CMK (cell line): Measurements from ENCODE around the gene ECI1.

ENCODE experiments used
- DNase-seq: peaks from one replicate; pipeline ENCODE4 v3.0.0-alpha.2; 2010; ENCODE audit warnings: low read depth

The ECI1 gene

GRCh38 chr16:2195322-2196161 lies 55.8 kb downstream of the ECI1 start:
- DNase-seq = no peak

DNA sequence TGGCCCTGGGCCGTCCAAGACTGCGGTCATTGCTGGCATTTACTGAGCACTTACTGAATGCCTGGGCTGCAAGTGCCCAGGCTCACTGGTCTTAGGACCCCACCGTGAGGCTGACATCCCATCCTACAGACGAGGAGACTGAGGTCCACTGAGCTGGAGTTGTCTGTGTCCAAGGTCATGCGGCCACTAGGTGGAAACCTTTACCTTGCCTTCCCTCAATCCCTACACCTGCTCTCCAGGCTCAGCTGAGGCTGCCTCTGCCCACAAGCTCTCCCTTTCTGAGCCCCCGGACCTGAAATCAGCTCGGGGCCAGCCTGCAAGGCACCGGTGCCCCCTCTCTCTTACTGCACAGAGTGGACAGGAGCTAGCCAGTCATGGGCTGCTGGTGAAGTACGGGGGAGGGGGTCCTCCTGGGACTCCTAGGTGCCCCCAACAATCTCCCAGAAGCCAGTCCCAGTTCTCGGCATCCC lies 56.5 kb downstream of the ECI1 start:
- no peak for DNase-seq

DNA sequence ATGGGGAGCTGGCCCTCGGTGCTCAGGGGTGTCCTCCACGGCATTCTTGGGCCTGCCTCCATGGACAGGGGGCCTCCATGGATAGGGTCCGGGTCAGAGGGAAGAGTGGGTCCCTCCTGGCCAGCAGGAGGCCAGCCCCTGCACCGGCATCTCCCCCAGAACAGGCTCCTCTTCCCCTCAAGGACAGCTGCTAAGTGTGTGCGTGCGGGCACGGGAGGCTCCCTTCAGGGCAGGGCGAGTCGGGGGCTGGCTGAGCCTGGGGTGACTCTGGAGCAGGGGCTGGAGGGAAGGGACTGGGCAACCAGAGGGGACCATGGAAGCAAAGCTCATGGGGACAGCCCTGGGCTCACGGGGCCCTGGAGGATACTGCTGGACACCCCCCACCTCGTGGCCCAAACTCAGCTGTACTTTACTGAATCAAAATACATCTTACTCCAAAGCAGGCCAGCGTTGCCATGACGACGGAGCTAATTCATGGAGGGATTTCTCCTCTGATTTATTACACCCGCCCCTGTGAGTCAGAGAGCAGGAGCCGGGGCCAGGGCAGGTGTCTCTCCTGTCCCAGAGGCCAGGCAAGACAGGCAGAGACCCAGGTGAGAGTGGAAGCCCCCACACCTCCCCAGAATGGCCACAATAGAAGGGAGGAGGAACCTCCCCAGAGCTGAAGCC lies 57.1 kb downstream of the ECI1 start:
- DNase-seq = no peak

- no peak for DNase-seq
These were observed 60.0 kb downstream of the ECI1 start for GRCh38 chr16:2191446-2191706.

- DNase-seq = no peak
These were observed 60.5 kb downstream of the ECI1 start for GRCh38 chr16:2190659-2191445.

DNA sequence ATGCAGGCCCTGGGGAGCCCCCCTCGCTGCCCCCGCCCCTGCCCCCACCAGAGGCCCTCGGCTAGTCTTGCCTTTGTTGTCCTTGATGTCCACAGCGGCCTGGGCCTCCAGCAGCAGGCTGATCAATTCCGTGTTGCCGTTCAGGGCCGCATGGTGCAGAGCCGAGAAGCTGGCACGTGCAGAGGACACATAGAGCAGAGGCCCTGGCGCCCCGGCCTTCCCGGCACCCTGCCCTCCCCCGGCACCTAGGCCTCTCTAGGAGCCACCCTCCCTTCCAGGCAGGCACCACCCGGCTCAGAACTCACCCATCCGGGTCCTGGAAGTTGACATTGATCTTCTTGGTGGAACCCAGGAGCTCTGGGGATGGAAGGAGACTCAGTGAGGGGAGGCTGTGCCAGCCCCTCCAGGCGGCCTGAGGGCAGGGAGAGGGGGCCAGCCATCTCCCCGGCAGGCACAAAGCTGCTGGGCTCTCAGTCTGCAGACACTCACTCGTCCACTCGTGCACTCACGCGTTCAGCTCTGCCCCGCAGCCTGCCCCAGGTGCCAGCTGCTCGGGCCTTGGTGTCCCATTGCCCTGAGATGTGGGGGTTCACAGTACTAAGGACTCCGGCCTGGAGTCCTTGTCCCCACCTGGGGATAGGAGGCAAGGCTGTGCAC lies 61.3 kb downstream of the ECI1 start:
- no peak for DNase-seq
